Psoas muscle (tissue), 8 donors: Measurements from ENCODE around the gene TMEM14A. TPM values are rescaled to one million over a fixed set of nuclear protein-coding genes. Genes with fewer than 3 reads are reported as not detected.
"Not testable (repeated sequence)": the region's sequence is repeated elsewhere in the genome, so short reads cannot be mapped to it uniquely, and the experiment has no call there.

ENCODE experiments used
- ATAC-seq, 4 donors: fragments of 200-7000 bp; cut with Tn5 transposase; one replicate each; pipeline ENCODE4 v1.9.1; 2020; ENCODE audit warnings: moderate library complexity in 3 of 4, mild to moderate bottlenecking in 2 of 4
- DNase-seq, 2 donors: peaks; one replicate each; pipeline ENCODE4 v3.0.0-alpha.2; 2020
- H3K27ac ChIP-seq: fragments of 200-600 bp; one replicate; pipeline ENCODE4 v1.8.0; 2022
- H3K27me3 ChIP-seq, 3 donors: fragments of 200-600 bp in 1 of 3; one replicate each; pipeline versions ENCODE4 v1.6.1 to v1.8.0; 2013 to 2022; ENCODE audit warnings: low read length in 2 of 3, mild to moderate bottlenecking in 2 of 3, moderate library complexity in 1 of 3; ENCODE audit not compliant: insufficient read depth in 3 of 3
- H3K36me3 ChIP-seq, 2 donors: fragments of 200-600 bp in 1 of 2; one replicate each; pipeline versions ENCODE4 v1.6.1 to v1.8.0; 2013 to 2022; ENCODE audit warnings: low read depth in 1 of 2, mild to moderate bottlenecking in 1 of 2, moderate library complexity in 1 of 2; ENCODE audit not compliant: insufficient read depth in 1 of 2
- H3K4me1 ChIP-seq: fragments of 200-600 bp; one replicate; pipeline ENCODE4 v1.8.0; 2022
- H3K4me3 ChIP-seq: fragments of 200-600 bp; one replicate; pipeline ENCODE4 v1.8.0; 2022; ENCODE audit warnings: mild to moderate bottlenecking
- H3K9me3 ChIP-seq: fragments of 200-600 bp; one replicate; pipeline ENCODE4 v1.8.0; 2022
- CTCF ChIP-seq: fragments of 200-600 bp; IDR thresholded peaks from one replicate; pipeline ENCODE4 v1.8.0; 2022; ENCODE audit warnings: antibody characterized with exemption
- WGBS, 3 donors: extraction: QIAGEN DNeasy Blood & Tissue Kit; methylation state at CpG; one replicate each; pipeline versions ENCODE4 v1.1.6 to v1.1.7; 2013; 5-methylcytosine and 5-hydroxymethylcytosine counted together
- intact Hi-C, 2 donors: fragments of 100-400 bp; cut with DNase I; formaldehyde crosslinking; loops; one replicate each; pipeline versions ENCODE4 v1.11.0 to v1.14.2; 2022
- polyA plus RNA-seq, 3 donors: library from polyadenylated mRNA; stranded (reverse); fragments of 200-250 nt; gene quantifications; one replicate each; pipeline ENCODE4 v1.2.3, GENCODE V29; 2013
- total RNA-seq, 4 donors: library from RNA; stranded (reverse); fragmentation: NEBNext Ultra II Directional in 2 of 4; extraction: Animal tissue kit (Norgen Biotek cat#: 25700) in 2 of 4; gene quantifications; one replicate each; pipeline versions ENCODE4 v1.2.1 to v1.2.4, GENCODE V29; 2021 to 2023
- donor health status: healthy with polysubstance abuse.
- donor health status: DM: no; HTN: no; CAD: no; lungs with moderate emphysema.
- donor health status: Bipolar disorder and iron deficiency.
- donor health status: healthy.
- donor health status: DM: yes; HTN: yes; CAD: no.
- donor health status: DM: no; HTN: no; CAD: no.
- donor health status: DM: no; HTN: no; CAD: no.
- donor health status: DM: yes; HTN: yes; CAD: no.

Gene TMEM14A
- total and polyA plus RNA-seq, 7 donors = 1.2 to 3.5 (median 2.7) TPM

GRCh38 chr6:52674666-52675065 is 3.8 kb downstream of the TMEM14A start:
- H3K36me3 ChIP-seq = no peaks in the 10 kb centered on the region
- peaks cover 8% of the 10 kb centered on the region for H3K4me1 ChIP-seq
- H3K27me3 ChIP-seq = no peaks in the 10 kb centered on the region
- intact Hi-C loops = loop anchor here in 1 of 2 donors (5.0 kb wide), 1 partner anchor 392 kb away; the partner anchor contains the start of gene MCM3
- ATAC-seq (no peak), DNase-seq (no peak)
- H3K4me3 ChIP-seq = no peak overlapping the region
- no peaks in the 10 kb centered on the region for H3K9me3 ChIP-seq
- no peak for TF ChIP-seq CTCF
- 73 to 83% (median 81%) methylated on average over 7 of the region's 7 CpGs for WGBS, 3 donors
- no peak overlapping the region for H3K27ac ChIP-seq

GRCh38 chr6:52675372-52675771 is 4.5 kb downstream of the TMEM14A start:
- Histone ChIP-seq H3K36me3 (no peaks in the 10 kb centered on the region), H3K27me3 (no peaks in the 10 kb centered on the region), H3K4me3 (no peak overlapping the region), H3K9me3 (no peaks in the 10 kb centered on the region), H3K4me1 (peaks cover 8% of the 10 kb centered on the region), H3K27ac (no peak overlapping the region)
- no peak for ATAC-seq
- intact Hi-C loops = no loop called here
- no peak for DNase-seq
- 94 to 100% (median 95%) methylated on average over 1 of the region's 1 CpG for WGBS, 3 donors
- no peak for TF ChIP-seq CTCF

- 81 to 90% (median 90%) methylated on average over 8 of the region's 8 CpGs for whole genome bisulfite sequencing, 3 donors
- DNase-seq, H3K4me3 ChIP-seq, H3K36me3 ChIP-seq, H3K4me1 ChIP-seq, ATAC-seq, H3K9me3 ChIP-seq, intact Hi-C loops, H3K27me3 ChIP-seq, H3K27ac ChIP-seq: not testable (repeated sequence)
Observed at GRCh38 chr6:52676631-52677030, 5.7 kb downstream of the TMEM14A start.

- Histone ChIP-seq H3K27me3 (no peaks in the 10 kb centered on the region), H3K27ac (no peak overlapping the region), H3K36me3 (peaks cover 0 to 11% of the 10 kb centered on the region in 2 donors), H3K9me3 (no peaks in the 10 kb centered on the region), H3K4me1 (no peaks in the 10 kb centered on the region), H3K4me3 (no peak overlapping the region)
- TF ChIP-seq CTCF = no peak
- ATAC-seq (no peak), DNase-seq (no peak)
- intact Hi-C loops = no loop called here
Observed at GRCh38 chr6:52681416-52681815, 10.5 kb downstream of the TMEM14A start.

- 93 to 95% (median 94%) methylated on average over 6 of the region's 6 CpGs for WGBS, 3 donors
- no peak overlapping the region for H3K27ac ChIP-seq
Observed at GRCh38 chr6:52686878-52687699, 16.2 kb downstream of the TMEM14A start.

More at GRCh38 chr6:52686878-52687699, 16.2 kb downstream of the TMEM14A start:
- no peaks in the 10 kb centered on the region for H3K4me1 ChIP-seq
- H3K36me3 ChIP-seq = peaks cover 0 to 11% of the 10 kb centered on the region in 2 donors
- H3K9me3 ChIP-seq = no peaks in the 10 kb centered on the region
- no peak overlapping the region for H3K4me3 ChIP-seq
- H3K27me3 ChIP-seq = no peaks in the 10 kb centered on the region
- ATAC-seq = no peak
- intact Hi-C loops = no loop called here
- TF ChIP-seq CTCF = no peak
- no peak for DNase-seq
